NCI-H146 treated with DMSO at 0.1 percent for 48 hours (cell line): ENCODE measurements around the gene ATP6V1C2.
"Not testable (repeated sequence)": the region's sequence is repeated elsewhere in the genome, so short reads cannot be mapped to it uniquely, and the experiment has no call there.

Source experiments
- DNase-seq: peaks from one replicate; lab custom pipeline; 2025; ENCODE audit not compliant: unreplicated experiment; lab: John Stamatoyannopoulos, UW

Gene ATP6V1C2

GRCh38 chr2:10812362-10813162 lies 91.1 kb downstream of the ATP6V1C2 start, which contains the start of gene PDIA6:
Gene PDIA6, minus strand, starts transcription at chr2:10812785. Its CDS starts 89 bp downstream, at chr2:10812696.
- peak; percentile 85 for DNase-seq

- not testable (repeated sequence) for DNase-seq
Observed at GRCh38 chr2:10813163-10814138, 92.0 kb downstream of the ATP6V1C2 start.

- no peak for DNase-seq
Observed at GRCh38 chr2:10814142-10814541, 92.7 kb downstream of the ATP6V1C2 start.

GRCh38 chr2:10814571-10815331 lies 93.3 kb downstream of the ATP6V1C2 start:
- DNase-seq, result no peak

GRCh38 chr2:10817413-10817812 lies 96.0 kb downstream of the ATP6V1C2 start:
- no peak for DNase-seq

- DNase-seq, result not testable (repeated sequence)
Observed at GRCh38 chr2:10818305-10818704, 96.9 kb downstream of the ATP6V1C2 start.

GRCh38 chr2:10818984-10819383 lies 97.6 kb downstream of the ATP6V1C2 start:
- no peak for DNase-seq

- no peak for DNase-seq
Observed at GRCh38 chr2:10819714-10820314, 98.4 kb downstream of the ATP6V1C2 start.

GRCh38 chr2:10820562-10820961 lies 99.1 kb downstream of the ATP6V1C2 start:
- DNase-seq, result no peak

- no peak for DNase-seq
Observed at GRCh38 chr2:10820978-10821695, 99.7 kb downstream of the ATP6V1C2 start.

GRCh38 chr2:10824191-10824590 lies 102.8 kb downstream of the ATP6V1C2 start:
- DNase-seq, result no peak

GRCh38 chr2:10826026-10826425 lies 104.6 kb downstream of the ATP6V1C2 start:
- DNase-seq, result no peak

GRCh38 chr2:10826625-10827024 lies 105.2 kb downstream of the ATP6V1C2 start:
- no peak for DNase-seq

- no peak for DNase-seq
Observed at GRCh38 chr2:10828346-10828745, 106.9 kb downstream of the ATP6V1C2 start.

GRCh38 chr2:10829299-10829698 lies 107.9 kb downstream of the ATP6V1C2 start:
- DNase-seq, result no peak

- no peak for DNase-seq
Observed at GRCh38 chr2:10830203-10830602, 108.8 kb downstream of the ATP6V1C2 start.

GRCh38 chr2:10830641-10831399 lies 109.4 kb downstream of the ATP6V1C2 start:
- no peak for DNase-seq

GRCh38 chr2:10831400-10831985 lies 110.1 kb downstream of the ATP6V1C2 start:
- DNase-seq, result no peak
